Stomach (tissue), 4 donors: ENCODE data around the gene TRAF3IP3.

Source experiments
- CTCF ChIP-seq, 7 experiments: fragments of 450-650 bp in 4 of 7; fragments of 200-600 bp in 3 of 7; sonication (generic) in 3 of 7; IDR thresholded peaks; one replicate each; pipeline ENCODE4 v1.5.1; 2016 to 2019; ENCODE audit warnings: antibody characterized with exemption in 7 of 7, control low read depth in 2 of 7, mild to moderate bottlenecking in 1 of 7
- EP300 ChIP-seq: sonication (generic); formaldehyde crosslinking; IDR thresholded peaks from one replicate; pipeline ENCODE4 v1.6.1; 2017; ENCODE audit warnings: antibody characterized with exemption
- POLR2A ChIP-seq, 4 donors: fragments of 450-650 bp; IDR thresholded peaks; one replicate each; pipeline ENCODE4 v1.6.1; 2016; ENCODE audit warnings: antibody characterized with exemption in 4 of 4, control low read depth in 2 of 4, mild to moderate bottlenecking in 1 of 4, moderate library complexity in 1 of 4
- POLR2AphosphoS5 ChIP-seq, 3 donors: sonication (generic); formaldehyde crosslinking; IDR thresholded peaks; one replicate each; pipeline ENCODE4 v1.6.1; 2016; ENCODE audit warnings: antibody characterized with exemption in 3 of 3

DNA sequence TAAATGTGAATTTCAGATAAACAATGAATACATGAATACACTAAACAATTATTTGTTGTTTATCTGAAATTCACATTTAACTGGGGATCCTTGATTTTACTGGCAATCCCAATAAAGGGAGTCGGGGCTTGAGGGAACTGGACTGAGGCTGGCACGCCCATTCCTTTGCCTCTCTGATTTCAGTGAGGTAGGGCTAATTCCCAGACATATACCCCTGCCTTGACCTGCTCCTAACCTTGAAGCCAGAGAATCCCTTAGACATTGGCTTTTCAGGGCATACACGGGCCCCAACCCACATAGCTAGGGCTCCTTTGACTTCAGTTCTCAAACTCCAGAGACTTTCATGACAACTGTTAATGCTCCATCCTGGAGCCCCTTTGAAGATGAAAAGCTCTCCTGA lies 61.1 kb downstream of the TRAF3IP3 start:
- TF ChIP-seq CTCF (IDR thresholded peaks at IDR 0.05) (no peak), POLR2A (IDR thresholded peaks at IDR 0.05) (no peak), POLR2AphosphoS5 (IDR thresholded peaks at IDR 0.05) (no peak), EP300 (no peak)
